Amniotic stem cell (primary cell): ENCODE measurements around the gene XYLT1.
"Not testable (repeated sequence)": the region's sequence is repeated elsewhere in the genome, so short reads cannot be mapped to it uniquely, and the experiment has no call there.

Experiments used
- DNase-seq: peaks from one replicate; lab custom pipeline; 2025; lab: John Stamatoyannopoulos, UW

XYLT1 gene

DNA sequence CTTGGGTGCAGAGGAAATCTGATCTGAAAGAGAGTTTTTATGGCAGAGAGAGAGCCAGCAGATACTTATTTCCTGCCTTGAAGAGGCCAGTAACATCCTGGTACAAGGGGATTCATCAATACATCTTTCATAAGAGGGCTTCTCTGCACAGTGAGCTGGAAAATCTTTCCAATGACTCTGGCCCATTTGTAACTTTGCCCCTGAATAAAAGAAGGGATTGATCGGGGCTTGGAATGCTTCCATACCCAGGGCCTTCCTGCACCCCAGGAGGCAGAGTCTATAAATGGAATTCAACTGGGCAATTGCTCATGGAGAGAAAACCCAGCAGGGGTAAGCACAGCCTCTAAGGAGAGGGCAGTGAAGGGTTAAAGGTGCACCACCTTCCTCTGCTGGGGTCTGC is 163.3 kb downstream of the XYLT1 start:
- DNase-seq, result no peak

DNA sequence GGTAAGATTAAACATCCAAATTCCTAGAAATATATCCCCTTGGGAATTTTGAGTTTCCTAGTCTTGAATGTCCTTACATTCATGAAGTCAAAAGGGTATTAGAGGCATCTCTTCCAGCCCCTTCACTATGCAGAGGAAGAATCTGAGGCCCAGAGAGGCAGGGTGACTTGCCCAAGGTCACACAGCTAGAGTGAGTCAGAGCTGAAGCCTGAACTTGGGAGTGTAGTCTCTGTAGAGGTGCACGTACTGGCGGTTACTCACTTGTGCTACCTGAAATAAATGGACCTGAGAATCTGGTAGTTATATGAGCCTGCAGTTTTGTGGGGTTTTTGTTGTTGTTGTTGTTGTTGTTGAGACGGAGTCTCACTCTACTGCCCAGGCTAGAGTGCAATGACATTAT is 164.0 kb downstream of the XYLT1 start:
- no peak for DNase-seq

DNA sequence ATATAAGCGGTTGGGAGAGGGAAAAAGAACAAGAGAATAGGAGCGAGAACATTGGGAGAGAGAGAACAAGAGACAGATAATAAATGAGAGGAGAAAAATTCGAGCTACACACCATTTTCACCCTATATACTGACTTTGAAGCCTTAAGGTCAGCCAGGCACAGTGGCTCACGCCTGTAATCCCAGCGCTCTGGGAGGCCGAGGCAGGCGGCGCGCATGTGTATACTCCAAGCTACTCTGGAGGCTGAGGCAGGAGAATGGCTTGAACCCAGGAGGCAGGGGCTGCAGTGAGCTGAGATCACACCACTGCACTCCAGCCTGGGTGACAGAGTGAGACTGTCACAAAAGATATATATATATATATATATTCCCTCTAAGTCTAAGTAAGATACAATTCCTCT is 164.5 kb downstream of the XYLT1 start:
- DNase-seq, result not testable (repeated sequence)

- DNase-seq, result no peak
Measured at GRCh38 chr16:17305694-17306093, 165.1 kb downstream of the XYLT1 start.

- DNase-seq, result no peak
Measured at GRCh38 chr16:17304491-17305119, 166.2 kb downstream of the XYLT1 start.

GRCh38 chr16:17304106-17304490 is 166.7 kb downstream of the XYLT1 start:
- DNase-seq, result no peak

DNA sequence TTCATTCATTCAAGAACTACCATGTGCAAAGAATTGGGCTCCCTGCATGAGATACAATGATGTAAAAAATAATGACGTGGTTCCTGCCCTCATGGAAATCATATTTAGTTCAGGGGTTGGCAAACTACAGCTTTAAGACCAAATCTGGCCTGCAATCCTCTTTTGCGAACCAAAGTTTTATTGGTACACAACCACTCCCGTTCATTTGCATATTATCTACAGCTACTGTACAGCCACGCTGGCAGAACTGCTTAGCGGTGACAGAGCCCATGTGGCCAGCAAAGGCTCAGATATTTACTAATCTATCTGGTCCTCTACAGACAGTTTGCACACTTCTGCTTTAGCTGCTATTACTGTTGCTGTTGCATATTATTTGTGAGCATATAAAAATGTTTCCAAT is 167.7 kb downstream of the XYLT1 start:
- no peak for DNase-seq

DNA sequence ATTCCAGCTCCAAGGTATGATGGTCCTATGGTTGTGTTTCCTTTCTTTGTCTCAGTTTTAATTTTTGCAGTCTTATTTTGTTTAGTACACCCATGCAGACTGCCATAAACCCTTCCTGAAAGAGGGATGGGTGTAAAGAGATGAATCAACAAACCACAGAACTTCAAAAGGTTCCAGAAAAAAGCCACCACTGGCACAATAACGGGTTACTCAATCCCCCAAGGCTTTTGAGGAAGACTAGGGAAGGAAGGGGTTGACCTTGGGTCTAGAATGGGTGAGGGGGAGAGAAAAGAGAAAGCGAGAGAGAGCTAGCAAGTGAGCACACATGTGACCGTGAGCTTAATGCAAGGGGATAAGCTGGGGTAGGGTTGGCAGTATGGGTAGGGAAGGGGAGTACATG is 168.1 kb downstream of the XYLT1 start:
- no peak for DNase-seq

- no peak for DNase-seq
Measured at GRCh38 chr16:17302214-17302613, 168.5 kb downstream of the XYLT1 start.

- DNase-seq, result no peak
Measured at GRCh38 chr16:17301593-17302135, 169.1 kb downstream of the XYLT1 start.

DNA sequence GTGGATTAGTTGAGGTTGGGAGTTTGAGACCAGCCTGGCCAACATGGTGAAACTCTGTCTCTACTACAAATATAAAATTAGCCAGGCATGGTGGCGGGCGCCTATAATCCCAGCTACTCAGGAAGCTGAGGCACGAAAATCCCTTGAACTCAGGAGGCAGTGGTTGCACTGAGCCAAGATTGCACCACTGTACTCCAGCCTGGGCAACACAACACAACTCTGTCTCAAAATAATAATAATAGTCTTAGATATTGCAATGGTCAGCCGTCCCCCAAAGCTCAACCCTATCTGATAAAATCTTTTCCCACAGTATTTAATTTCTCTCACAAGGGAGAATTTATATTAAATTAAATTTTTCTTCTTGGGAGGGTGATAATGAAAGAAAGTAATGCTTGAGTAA is 169.6 kb downstream of the XYLT1 start:
- DNase-seq, result no peak

- no peak for DNase-seq
Measured at GRCh38 chr16:17299790-17300189, 171.0 kb downstream of the XYLT1 start.

DNA sequence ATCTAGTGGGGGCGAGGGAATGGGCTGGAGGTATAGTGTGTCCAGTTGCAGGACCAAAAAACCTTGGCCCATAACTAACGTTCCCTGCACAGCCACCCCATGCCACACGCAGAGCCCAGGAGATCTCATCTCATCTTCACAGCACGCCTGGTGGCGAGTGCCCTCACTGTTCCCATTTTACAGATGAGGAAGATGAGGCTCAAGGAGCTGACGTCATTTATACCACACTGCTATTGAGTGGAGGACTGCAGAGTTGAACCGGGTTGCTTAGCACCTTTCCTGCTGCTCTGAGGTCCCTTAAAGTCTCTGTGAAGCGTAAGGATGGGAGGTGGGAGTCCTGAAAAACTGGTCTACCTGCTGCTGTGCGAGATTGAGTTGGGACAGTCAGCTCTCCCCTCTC is 172.5 kb downstream of the XYLT1 start:
- DNase-seq, result no peak

DNA sequence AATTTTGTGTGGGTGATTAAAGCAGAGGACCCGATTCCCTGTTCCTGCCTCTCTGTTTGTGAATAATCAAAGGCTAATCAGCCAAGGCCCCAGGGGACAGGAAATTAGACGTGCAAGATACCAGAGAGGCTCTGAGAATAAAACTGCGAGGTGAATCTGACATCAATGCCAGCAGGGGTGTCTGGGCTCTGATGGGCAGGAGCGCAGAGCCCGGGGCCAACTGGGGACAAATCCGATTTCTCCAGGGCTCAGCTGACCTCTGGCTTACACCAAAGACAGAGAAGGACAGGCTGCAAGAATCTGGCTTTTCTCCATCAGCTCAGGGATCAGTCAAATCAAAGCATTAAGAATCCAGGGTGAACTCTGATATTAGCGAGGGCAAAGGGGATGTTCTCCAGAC is 174.3 kb downstream of the XYLT1 start:
- no peak for DNase-seq

DNA sequence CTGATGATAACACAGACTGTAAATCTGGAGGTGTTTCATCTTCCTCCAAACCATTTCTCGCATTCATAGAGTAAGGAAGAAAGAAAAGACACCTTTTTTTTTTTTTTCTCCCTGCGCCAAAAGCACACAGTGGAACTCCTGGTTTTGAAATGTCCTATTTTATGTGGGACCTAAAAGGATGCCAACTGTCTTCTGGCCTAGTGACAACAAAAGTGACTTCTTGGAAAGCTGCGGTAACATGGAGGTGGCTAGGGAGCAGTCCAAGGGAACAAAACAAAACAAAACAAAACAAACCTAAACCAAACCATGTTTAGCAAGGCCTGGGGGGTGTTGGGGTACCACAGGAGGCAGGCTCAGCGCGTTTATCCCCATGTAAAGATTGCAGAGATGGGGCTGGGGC is 174.8 kb downstream of the XYLT1 start:
- DNase-seq, result no peak

- DNase-seq, result no peak
Measured at GRCh38 chr16:17294856-17295255, 175.9 kb downstream of the XYLT1 start.

DNA sequence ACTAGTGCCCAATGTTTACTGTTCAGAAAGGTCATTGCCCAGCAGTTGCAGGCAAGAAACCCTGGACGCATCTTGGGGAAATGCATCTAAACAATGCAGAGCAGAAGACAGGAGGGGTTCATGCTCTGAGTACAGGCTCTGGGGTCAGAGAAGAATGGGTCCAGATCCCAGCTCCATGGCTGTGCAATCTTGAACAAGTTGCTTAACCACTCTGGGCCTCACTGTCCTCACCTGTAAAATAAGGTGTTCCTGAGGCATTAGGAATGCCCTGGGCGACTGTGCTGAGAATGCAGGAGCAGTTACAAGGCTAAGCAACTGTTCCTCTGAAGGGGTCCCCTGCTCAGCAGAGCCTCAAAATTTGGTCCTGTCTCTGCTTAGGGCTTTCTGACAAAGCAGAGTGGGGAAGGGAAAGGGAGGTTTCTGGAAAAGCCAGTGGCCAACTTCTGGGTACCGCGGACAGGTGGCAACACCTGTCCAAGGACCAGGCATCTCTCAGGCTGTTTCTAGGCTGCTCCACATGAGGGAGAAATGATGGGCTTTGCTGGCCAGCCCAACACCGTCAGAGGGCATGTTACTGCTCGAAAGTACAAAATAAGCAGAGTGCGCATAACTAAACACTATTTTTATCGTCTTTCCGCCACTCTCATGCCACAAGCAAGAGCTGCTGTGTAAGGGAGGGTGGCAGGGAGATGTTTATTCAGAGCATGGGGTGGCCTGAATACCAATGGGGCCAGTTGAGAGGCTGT is 176.8 kb downstream of the XYLT1 start:
- no peak for DNase-seq

DNA sequence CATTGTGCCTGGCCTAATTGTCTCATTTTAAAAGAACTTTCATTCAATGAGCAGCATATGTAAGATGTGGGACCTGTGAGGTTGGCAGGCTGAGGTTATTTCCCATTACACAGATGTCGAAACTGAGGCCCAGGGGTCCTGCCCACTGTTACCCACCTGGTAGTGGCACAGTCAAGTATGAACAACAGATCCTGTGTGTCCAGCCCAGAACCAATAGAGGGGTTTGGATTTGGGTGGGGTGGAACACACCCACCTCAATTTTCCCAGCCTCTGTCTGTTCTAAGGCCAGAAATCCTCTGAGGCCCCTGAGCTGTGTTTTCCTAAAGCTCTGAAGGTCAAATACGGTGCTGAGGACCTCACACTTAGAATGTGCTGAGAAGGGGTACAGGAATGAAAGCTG is 179.5 kb downstream of the XYLT1 start:
- no peak for DNase-seq

DNA sequence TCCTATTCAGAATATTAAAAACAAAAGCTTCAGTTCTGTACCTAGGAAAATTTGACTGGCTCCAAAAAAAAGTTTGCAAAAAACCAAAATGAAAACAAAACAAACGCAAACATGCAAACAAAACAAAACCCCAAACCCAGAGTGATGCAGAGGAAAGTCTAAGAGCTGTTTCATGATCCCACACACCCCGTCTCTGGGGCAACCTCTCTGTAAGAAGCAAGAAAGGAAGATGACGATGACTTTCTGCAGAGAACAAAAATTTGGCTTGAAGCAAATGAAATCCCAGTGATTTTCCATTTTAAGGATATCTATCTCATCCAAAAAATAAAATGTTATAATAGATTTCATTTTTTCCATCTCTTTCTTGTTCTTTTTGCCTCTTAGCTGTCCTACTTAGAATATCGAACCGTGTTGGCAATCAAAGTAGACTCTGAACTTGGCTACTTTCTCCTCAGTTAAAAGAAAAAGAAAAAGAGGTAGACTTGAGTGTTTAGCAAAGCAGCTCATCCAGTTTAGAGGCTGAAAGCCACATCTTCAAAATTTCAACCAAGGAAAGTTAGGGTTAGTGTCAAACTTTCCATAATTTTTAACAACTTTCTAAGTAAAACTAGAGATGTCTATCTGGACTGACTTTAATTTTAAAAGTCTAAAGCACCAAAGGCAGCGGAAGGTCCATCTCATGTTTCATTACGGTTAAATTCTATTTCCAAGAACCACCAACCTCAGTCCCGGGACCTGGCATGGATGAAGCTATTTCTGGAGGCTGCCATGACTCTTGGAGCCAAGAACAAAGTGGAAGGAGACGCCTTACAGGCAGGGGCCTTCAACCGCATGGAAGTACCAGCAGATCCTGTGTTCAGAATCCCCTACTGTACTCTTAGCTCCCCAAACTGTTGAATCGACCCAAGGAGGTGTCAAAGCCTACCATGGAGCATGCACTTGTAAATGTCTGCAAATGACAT is 180.8 kb downstream of the XYLT1 start:
- no peak for DNase-seq

DNA sequence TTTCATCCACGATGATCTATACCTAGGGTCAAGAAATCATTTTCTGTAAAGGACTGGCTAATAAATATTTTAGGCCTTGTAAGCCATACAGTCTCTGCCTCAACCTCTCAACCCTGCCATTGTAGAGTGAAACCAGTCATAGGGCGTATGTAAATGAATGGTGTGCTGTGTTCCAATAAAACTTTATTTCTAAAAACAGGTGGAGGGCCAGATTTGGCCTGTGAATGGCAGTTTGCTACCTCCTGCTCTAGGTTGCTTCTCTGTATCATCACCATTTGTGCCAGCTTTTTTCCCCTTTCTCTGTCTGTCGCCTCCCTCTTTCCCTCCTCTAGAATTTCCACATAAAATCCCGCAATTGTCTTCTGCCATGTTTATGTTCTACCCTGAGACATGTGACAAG is 181.7 kb downstream of the XYLT1 start:
- no peak for DNase-seq

DNA sequence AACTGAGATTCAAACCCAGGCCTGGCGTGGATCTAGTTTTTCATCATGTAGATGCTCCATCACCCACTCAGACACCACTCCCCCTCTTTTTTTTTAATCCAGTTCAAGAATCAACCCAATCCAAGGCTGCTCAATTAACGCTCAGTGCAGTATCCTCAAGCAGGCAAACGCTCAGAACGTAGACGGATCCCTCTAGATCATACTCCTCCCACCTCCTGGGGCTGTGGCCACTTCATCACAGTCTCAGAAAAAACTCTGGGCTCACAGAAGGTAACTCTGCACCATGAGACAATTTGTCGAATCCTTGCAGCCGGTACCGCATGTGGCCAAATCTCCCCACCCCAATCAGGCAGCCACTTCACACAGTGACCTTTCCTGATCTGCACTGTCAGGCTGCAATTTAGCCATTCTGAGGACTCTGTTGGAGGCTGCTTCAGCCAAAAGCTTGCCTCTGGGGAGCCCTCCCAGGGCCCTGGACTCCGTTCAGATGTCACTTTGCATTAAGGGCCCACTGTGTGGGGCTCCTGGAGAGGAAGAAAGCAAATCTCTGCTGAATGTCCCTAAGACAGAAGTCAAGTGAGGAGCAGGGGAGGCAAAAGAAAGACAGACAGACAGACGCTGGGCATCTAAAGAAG is 183.5 kb downstream of the XYLT1 start:
- no peak for DNase-seq

DNA sequence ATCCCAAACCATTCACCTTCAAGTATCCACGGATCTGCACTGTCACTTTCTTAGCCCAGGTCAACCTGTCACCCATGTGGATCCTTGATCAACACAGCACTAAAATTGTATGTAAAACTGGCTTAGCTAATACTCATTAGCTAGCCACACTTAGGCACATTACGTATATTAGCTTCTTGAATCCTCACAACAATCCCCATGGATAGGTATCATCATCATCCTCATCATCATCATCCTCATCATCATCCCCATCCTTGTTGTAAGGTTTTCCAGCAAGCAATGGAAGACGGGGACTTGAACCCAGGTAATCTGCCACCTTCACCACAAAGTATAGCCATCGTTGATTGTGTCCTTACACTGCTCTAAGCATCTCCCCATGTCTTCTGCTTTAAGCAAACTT is 184.3 kb downstream of the XYLT1 start:
- DNase-seq, result no peak
